HG02840 (cell line): ENCODE data around the gene SSBP3.
"Not testable (repeated sequence)": the region's sequence is repeated elsewhere in the genome, so short reads cannot be mapped to it uniquely, and the experiment has no call there.

Experiments
- ATAC-seq: cut with Tn5 transposase; IDR thresholded peaks from one replicate; pipeline ENCODE4 v1.9.1; 2021; ENCODE audit warnings: mild to moderate bottlenecking, moderate library complexity, moderate number of reproducible peaks; ENCODE audit not compliant: unreplicated experiment, low FRiP score

Gene SSBP3

GRCh38 chr1:54396261-54396933 lies 9.8 kb downstream of the SSBP3 start:
- no peak for ATAC-seq

DNA sequence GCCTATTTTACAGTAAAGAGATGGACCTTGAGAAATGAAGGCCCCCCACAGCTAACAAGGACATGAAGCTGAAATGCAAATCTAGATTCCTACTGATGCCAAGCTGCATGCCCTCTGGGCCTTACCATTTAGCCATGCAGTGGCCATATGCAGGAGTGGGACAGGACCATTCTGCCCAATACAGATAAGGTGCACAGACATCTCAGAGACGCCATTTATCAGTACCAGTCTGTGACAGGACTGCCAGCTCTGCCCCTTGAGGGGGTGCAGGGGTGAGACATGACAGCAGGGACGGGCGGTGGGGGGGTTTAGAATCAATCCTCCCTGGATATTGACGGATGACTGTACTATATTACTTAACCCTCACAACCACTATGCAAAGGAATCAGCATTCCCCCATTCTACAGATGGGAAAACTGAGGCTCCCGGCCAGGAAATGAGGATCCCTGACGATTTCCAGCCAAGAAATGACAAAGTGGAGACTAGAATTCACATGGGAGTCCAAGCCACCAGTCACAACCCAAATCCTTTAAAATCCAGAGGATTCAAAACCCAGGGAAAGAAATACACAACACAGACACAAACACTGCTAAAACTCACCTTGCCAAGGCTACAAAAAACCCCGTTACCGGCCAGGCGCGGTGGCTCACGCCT lies 10.8 kb downstream of the SSBP3 start:
- ATAC-seq, result no peak

DNA sequence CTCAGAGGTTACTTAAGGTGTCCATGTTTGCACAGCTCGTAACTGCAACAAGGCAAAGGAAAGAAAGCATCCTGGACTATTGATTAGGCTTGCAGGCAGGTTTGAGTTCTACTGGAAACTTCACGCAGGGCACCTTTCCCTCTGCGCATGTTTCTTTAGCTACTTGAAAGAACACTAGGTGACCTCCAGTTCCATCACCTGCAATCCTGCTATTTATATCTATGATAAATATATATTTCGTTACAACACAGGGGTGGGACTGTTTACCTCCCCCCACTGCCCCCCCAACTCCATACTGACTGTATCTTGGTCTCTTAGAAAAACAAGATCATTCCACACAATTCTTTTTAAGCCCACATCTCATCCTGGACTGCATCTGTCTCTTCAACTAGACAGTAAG lies 12.1 kb downstream of the SSBP3 start:
- no peak for ATAC-seq

- ATAC-seq, result no peak
Measured at GRCh38 chr1:54392401-54392800, 13.8 kb downstream of the SSBP3 start.

- no peak for ATAC-seq
Measured at GRCh38 chr1:54391450-54392209, 14.6 kb downstream of the SSBP3 start.

GRCh38 chr1:54390655-54391054 lies 15.5 kb downstream of the SSBP3 start:
- no peak for ATAC-seq

GRCh38 chr1:54389608-54390007 lies 16.6 kb downstream of the SSBP3 start:
- not testable (repeated sequence) for ATAC-seq

GRCh38 chr1:54387419-54387818 lies 18.8 kb downstream of the SSBP3 start:
- ATAC-seq, result no peak

GRCh38 chr1:54385727-54386022 lies 20.5 kb downstream of the SSBP3 start:
- no peak for ATAC-seq

GRCh38 chr1:54384918-54385726 lies 21.1 kb downstream of the SSBP3 start:
- ATAC-seq, result no peak

DNA sequence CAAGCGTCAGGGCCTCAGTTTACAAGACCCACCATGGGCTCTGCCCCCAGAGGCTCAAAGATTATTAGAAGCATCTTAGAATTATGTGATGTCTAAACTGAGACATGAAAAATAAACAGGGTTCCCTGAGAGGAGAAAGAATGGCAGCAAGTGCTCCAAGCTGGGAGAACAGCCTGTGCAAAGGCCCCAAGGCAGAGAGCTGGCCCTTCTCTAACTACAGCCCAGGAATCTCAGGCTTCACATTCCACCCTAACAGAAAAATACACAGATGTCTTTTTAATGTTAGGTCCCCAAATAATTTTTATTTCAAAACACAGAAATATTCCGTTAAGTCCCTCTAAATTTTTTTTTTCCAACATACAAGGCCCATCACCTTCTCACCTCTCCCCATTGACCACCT lies 21.7 kb downstream of the SSBP3 start:
- ATAC-seq, result no peak

- no peak for ATAC-seq
Measured at GRCh38 chr1:54381524-54381923, 24.7 kb downstream of the SSBP3 start.

DNA sequence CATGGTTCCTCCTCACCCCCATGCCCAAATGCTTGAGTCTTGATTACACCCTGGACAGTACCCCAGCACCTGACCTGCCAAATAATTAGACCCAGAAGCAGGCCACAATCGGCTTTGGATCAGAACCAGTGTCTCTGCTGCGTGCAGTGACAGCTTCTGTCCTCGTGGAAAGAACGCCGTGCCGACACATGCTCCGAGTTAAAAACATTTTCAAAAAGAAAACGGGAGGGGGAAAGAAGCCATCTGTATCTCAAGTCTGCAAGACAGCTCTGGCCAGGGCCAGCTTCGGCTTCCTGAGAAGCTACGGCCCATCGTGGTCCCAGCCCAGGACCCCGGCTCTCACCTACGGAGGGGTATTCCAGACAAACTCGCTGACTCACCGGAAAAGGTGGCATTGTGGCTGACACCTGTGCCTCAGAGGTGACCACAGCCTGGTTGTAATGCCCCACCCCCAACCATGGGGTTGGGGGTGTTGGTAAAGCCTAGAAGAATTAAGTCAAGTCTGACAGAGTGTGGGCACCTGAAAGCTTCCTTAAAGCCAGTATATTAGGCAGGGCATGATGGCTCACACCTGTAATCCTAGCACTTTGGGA lies 25.8 kb downstream of the SSBP3 start:
- no peak for ATAC-seq

DNA sequence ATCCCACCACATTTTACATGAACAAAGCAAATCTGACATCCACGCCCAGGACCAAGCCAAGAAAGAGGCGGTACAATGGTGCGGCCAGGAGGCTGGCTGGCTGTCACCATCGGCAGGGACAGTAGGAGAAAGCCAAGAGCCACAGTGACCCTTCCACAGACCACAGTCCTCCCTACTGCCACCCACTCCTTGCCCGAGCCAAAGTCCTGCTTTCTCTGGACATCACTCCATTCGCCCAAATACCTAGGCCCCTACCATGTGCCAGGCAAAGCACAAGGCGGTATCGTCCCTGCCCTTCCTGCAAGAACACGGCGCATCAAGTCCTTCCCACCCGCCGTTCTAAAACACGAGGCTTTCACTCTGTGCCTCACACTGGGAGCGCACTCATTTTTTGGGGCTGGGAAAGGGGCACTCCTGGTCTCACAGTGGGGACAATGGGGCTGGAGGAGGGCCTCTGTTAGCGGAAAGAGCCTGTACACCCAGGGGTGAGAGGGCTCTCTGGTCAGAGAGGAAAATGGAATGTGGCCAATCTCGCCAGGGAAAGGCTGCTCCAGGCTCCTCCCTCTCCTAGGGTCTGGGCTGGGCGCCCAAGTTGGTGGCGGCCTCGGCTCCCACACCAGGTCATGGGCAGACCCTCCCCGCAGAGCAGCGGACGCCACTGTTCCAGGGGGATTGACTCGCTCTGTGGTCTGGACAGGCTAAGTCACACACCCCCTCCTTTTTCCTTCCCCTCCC lies 26.5 kb downstream of the SSBP3 start:
- no peak for ATAC-seq

GRCh38 chr1:54378874-54379554 lies 27.2 kb downstream of the SSBP3 start:
- no peak for ATAC-seq

DNA sequence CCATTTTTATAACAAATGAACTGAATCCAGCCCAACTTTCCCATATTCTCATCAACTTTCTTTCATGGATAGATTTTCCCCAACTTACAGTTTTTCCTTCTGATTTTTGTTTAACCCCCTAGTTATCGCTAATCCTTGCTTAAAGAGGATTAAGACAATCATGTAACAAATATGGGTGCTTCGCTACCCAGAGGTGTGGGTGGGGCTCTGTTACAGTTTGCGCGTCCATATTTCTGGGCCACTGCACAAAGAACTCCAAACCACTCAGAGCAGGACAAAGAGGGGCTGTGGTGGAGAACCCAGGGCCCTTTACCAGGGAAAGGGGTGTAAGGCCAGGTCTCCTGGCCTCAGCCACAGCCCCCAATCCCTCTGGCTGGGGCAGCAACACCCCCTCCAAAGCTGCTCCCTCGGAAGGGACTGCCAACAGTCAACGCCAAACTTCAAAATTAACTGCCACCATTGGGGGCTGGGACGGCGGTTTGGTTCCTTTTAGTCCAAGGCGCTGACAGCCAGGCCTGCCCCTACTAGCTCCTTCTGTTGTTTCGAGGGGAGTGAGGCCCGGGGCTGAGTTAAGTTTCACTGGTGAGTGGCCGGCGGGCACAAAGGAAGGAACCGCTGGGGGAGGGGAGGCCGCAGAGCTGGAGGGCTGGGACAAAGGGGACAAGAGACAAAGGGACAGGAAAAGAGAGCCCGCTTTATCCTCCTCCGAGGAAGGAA lies 27.9 kb downstream of the SSBP3 start:
- ATAC-seq, result no peak

DNA sequence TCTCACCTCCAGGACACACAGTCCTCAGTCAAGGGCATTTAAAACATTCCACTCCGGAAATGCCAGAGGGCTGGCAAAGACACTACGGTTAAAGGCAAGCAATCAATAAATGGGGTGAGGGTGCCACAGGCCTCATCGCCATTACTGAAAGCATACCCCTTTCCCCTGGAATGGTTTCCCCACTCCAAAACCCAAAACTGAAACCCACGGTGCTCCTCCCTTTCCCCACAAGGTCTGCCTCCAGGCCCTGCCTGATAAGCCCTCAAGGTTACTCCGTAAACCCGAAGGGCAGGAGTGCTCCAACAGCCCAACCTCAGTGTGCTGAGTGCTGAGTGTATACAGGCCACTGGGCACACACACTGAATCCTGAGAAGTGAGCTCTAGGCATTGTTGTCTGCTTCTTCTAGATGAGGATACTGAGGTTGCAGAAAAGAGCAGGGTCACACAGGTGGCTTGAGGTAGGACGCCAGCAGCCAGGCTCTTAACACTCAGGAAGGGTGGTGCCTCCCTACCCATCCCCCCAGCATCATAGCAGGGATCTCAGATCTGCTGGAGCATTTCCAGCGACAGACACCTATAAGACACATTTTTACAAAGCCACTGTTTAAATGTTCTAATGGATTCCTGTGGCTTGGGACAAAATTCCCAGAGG lies 29.0 kb downstream of the SSBP3 start:
- no peak for ATAC-seq

DNA sequence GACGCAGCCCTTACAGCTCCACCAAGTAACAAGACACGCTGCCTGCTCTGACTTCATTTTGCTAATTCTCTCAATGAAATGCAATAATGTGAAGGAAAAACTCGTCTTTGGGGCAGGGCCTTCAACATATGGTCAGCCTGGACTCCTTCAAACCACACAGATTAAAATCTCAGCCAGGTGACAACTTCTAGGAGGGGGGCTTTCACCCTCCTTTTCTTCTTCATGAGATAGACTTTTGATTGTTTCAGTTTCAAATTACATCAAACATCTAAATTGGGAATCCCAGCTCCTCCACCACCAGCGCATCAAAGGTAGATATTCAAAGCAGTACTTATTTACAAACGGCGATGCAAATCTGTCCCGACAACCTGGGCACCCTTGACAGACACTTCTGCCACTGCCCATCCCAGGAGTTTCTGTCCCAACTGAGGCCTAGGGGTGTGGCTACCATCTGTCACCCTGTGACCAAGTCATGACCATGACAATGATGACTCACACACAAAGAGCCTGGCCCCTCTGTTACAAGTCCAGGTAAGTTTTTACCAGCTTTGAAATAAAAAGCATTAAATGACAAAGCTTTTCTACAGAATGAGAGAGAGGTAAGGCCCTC lies 29.7 kb downstream of the SSBP3 start:
- ATAC-seq, result peak; percentile 55
